Naive thymus-derived CD8-positive, alpha-beta T cell (primary cell): ENCODE results near the gene ZNF366. TPM values are rescaled to one million over a fixed set of nuclear protein-coding genes. Genes with fewer than 3 reads are reported as not detected.

ENCODE experiments used
- ATAC-seq, 2 donors: fragments of 150-1000 bp; cut with Tn5 transposase in 1 of 2; sonication (Bioruptor Pico), chemical (Tn5 transposase) in 1 of 2; 1 replicate in 1 of 2; 2 replicates in 1 of 2; pipeline ENCODE4 v1.10.0; 2021; ENCODE audit warnings: mild to moderate bottlenecking in 2 of 2, moderate library complexity in 2 of 2
- POLR2A ChIA-PET: fragments of 350-600 bp; sonication (Branson Sonifier 250); formaldehyde crosslinking; loops from one replicate; lab custom pipeline; 2021; ENCODE audit warnings: antibody characterized with exemption; lab: Charles Lee
- DNase-seq, 10 donors: peaks; one replicate each; pipeline versions ENCODE4 v3.0.0 to v3.0.0-alpha.2; 2020 to 2022
- H3K27ac Mint-ChIP-seq, 10 donors: one replicate each; pipeline ENCODE4 v1.8.0; 2020 to 2022; ENCODE audit warnings: mild to moderate bottlenecking in 10 of 10, mixed read lengths in 10 of 10, moderate library complexity in 4 of 10, inconsistent platforms in 1 of 10
- H3K27me3 Mint-ChIP-seq, 5 donors: one replicate each; pipeline ENCODE4 v1.8.0; 2021 to 2022; ENCODE audit warnings: mixed read lengths in 5 of 5
- H3K36me3 Mint-ChIP-seq, 3 donors: one replicate each; pipeline ENCODE4 v1.8.0; 2020 to 2022; ENCODE audit warnings: mixed read lengths in 3 of 3, mild to moderate bottlenecking in 2 of 3, inconsistent platforms in 1 of 3
- H3K4me1 Mint-ChIP-seq, 4 donors: one replicate each; pipeline ENCODE4 v1.8.0; 2021 to 2022; ENCODE audit warnings: mixed read lengths in 4 of 4
- H3K4me3 Mint-ChIP-seq, 10 donors: one replicate each; pipeline ENCODE4 v1.8.0; 2020 to 2022; ENCODE audit warnings: mild to moderate bottlenecking in 10 of 10, mixed read lengths in 10 of 10, moderate library complexity in 6 of 10, inconsistent platforms in 1 of 10
- H3K9me3 Mint-ChIP-seq, 9 donors: one replicate each; pipeline ENCODE4 v1.8.0; 2020 to 2022; ENCODE audit warnings: mixed read lengths in 9 of 9, mild to moderate bottlenecking in 3 of 9, inconsistent platforms in 1 of 9, moderate library complexity in 1 of 9
- polyA plus RNA-seq, 3 donors: library from polyadenylated mRNA; unstranded; fragments of 300-500 nt; fragmentation: Illumina TruSeq; gene quantifications; one replicate each; pipeline ENCODE4 v1.2.3, GENCODE V29; 2021
- total RNA-seq, 8 experiments: library from RNA in 2 of 8; stranded (reverse) in 2 of 8; gene quantifications; one replicate each; pipeline ENCODE4 v1.2.3 and lab custom pipeline; 2021 to 2026

ZNF366 gene
- total and polyA plus RNA-seq, 5 experiments from 2014 or later, result not detected

GRCh38 chr5:72501488-72501887 is 5.7 kb downstream of the ZNF366 start:
- ATAC-seq (no peak), DNase-seq (no peak)
- no peaks in the 10 kb centered on the region for H3K36me3 Mint-ChIP-seq
- H3K9me3 Mint-ChIP-seq, result no peaks in the 10 kb centered on the region
- H3K4me1 Mint-ChIP-seq, result peaks cover 0 to 3% (median 0%) of the 10 kb centered on the region in 4 donors
- peaks cover 7 to 41% (median 11%) of the 10 kb centered on the region in 5 donors for H3K27me3 Mint-ChIP-seq
- no peak overlapping the region for H3K27ac Mint-ChIP-seq
- H3K4me3 Mint-ChIP-seq, result no peak overlapping the region
- POLR2A ChIA-PET, result no interaction called here

DNA sequence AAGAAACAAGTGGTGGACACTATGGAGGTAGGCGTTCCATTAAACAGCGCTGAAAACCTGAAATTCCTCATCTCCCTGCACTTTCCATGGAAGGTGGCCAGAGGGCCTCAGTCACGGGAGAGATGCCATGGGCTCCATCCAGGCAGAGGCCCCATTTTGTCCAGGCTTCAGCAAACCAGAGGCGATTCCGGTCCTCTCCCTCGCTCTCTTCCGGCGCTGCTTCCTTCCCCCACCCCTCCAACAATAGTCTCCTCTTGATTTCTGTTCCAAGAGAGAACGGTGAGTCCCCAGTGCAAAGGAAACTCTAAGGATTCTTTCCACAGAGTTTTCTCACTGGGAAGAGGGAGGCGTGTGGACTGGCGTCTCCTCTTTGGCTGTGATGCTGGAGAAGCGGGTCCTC is 7.5 kb downstream of the ZNF366 start:
- no peak for ATAC-seq

DNA sequence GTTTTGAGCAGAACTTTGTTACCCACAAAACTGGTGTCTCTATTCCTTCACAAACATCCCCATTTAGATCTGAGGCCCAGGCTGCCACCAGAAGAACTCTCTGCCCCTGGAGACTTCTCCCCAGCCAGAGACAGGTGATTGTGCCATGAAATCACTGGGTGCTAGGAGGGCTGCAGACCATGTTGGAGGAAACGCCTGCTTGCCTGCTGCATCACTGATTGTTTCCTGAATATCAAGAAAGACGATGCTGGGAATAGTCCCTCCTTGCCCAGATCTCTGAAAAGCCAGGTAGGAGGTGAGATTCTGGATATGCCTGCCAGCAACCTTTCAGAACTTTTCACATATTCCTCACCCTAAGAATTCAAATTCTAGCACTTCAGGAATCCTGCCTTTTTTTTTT is 8.1 kb downstream of the ZNF366 start:
- Mint-ChIP-seq H3K4me1 (no peaks in the 10 kb centered on the region), H3K9me3 (no peaks in the 10 kb centered on the region), H3K4me3 (no peak overlapping the region), H3K27me3 (peaks cover 8 to 37% (median 10%) of the 10 kb centered on the region in 5 donors), H3K36me3 (no peaks in the 10 kb centered on the region), H3K27ac (no peak overlapping the region)
- DNase-seq (no peak), ATAC-seq (no peak)
- POLR2A ChIA-PET, result no interaction called here

More for the DNA sequence above, 7.5 kb downstream of the ZNF366 start:
- POLR2A ChIA-PET, result no interaction called here
- no peaks in the 10 kb centered on the region for H3K36me3 Mint-ChIP-seq
- H3K27me3 Mint-ChIP-seq, result peaks cover 8 to 37% (median 9%) of the 10 kb centered on the region in 5 donors
- H3K9me3 Mint-ChIP-seq, result no peaks in the 10 kb centered on the region
- H3K4me1 Mint-ChIP-seq, result no peaks in the 10 kb centered on the region
- DNase-seq, result no peak
- H3K4me3 Mint-ChIP-seq, result no peak overlapping the region
- no peak overlapping the region for H3K27ac Mint-ChIP-seq

DNA sequence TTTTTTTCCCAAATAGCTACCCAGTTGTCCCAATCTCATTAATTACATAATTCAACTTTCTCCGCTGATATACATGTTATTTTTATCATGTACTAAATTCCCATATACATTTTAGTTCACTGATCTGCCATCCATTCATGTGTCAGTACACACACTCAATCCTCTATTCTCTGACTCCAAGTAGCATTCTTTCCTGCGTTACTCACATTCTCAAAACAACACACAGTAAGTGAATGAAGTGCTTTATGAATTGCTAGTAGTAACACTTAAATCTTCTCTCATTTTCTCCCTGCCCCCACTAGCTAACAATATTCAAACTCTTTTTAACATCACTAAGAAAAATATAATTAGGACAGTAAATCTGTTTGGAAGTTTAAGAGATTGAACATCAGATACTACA is 8.9 kb downstream of the ZNF366 start:
- Mint-ChIP-seq H3K27me3 (peaks cover 7 to 37% (median 10%) of the 10 kb centered on the region in 5 donors), H3K4me3 (no peak overlapping the region), H3K9me3 (no peaks in the 10 kb centered on the region), H3K4me1 (no peaks in the 10 kb centered on the region), H3K27ac (no peak overlapping the region), H3K36me3 (no peaks in the 10 kb centered on the region)
- DNase-seq (no peak), ATAC-seq (no peak)
- POLR2A ChIA-PET, result no interaction called here

GRCh38 chr5:72497823-72498222 is 9.4 kb downstream of the ZNF366 start:
- ATAC-seq (no peak), DNase-seq (no peak)
- Mint-ChIP-seq H3K4me1 (no peaks in the 10 kb centered on the region), H3K27ac (no peak overlapping the region), H3K36me3 (no peaks in the 10 kb centered on the region), H3K4me3 (no peak overlapping the region), H3K9me3 (no peaks in the 10 kb centered on the region), H3K27me3 (peaks cover 7 to 37% (median 10%) of the 10 kb centered on the region in 5 donors)
- POLR2A ChIA-PET, result no interaction called here

DNA sequence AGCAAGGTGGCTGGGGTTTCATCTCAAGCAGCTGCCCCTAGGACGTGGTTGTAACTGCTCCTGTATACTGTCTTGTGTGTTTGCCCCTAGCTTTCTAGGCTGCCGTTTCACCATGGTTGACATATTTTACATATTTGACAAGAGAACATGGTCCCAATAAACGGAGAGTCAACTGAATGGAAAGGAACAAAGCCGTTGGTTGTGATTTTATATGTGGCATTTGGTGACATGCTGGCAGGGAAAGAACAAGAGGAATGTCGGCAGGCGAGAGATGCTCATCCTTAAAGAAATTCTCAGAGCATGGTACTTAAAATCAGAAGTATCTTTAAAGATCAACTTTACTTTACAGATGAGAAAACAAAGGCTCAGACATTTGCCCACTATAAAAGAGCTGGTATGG is 11.8 kb downstream of the ZNF366 start:
- POLR2A ChIA-PET, result no interaction called here
- ATAC-seq (no peak), DNase-seq (no peak)
- peaks cover 7 to 45% (median 12%) of the 10 kb centered on the region in 5 donors for H3K27me3 Mint-ChIP-seq
- H3K4me1 Mint-ChIP-seq, result no peaks in the 10 kb centered on the region
- no peaks in the 10 kb centered on the region for H3K9me3 Mint-ChIP-seq
- H3K27ac Mint-ChIP-seq, result no peak overlapping the region
- H3K4me3 Mint-ChIP-seq, result no peak overlapping the region
- no peaks in the 10 kb centered on the region for H3K36me3 Mint-ChIP-seq

DNA sequence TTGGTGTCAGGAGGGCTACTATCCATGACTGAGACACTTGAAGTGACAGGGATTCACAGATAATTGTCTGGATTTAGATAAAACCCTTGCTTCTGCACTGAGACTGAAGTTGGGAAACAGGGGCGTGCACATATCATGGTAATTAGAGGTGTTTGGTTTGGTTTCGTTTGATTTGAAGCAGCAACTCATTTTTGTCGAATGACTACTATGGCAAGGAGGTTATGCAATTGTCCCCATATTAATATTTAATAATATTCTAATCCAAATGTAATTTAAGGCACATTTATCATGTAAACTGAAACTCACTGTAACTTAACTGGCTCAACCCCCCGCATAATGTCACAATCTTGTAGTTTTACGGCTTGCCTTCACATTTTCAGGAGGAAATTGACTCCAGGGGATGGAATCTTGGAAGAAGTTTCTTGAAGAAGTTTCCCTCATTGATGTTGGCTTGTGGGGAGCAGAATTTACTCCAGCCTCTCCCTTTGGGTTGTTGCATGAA is 12.5 kb downstream of the ZNF366 start:
- no peak overlapping the region for H3K4me3 Mint-ChIP-seq
- ATAC-seq (no peak), DNase-seq (no peak)
- no peak overlapping the region for H3K27ac Mint-ChIP-seq
- POLR2A ChIA-PET, result no interaction called here
- no peaks in the 10 kb centered on the region for H3K9me3 Mint-ChIP-seq
- H3K4me1 Mint-ChIP-seq, result no peaks in the 10 kb centered on the region
- H3K27me3 Mint-ChIP-seq, result peaks cover 2 to 44% (median 10%) of the 10 kb centered on the region in 5 donors
- H3K36me3 Mint-ChIP-seq, result no peaks in the 10 kb centered on the region

DNA sequence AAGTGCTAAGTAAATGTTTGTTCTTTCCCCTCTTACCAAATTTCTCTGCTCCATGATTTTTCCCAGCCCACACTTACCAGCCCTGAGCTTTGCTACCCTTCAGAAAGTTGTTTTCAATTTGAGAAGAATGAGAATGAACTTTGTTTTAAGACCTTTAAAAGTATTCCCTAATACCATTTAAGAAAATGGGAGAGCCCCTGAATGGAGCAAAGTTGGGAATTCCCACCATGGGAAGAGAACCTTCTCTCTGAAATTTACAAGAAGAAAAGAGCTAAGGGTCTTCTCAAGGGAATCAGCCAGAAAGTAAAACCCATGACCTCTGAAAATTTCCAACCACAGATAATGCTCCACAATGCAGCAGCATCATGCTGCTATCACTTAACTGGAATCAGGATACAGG is 17.7 kb downstream of the ZNF366 start:
- no peaks in the 10 kb centered on the region for H3K36me3 Mint-ChIP-seq
- no peak for DNase-seq
- H3K9me3 Mint-ChIP-seq, result peaks cover 0 to 4% (median 0%) of the 10 kb centered on the region in 9 donors
- no peak overlapping the region for H3K4me3 Mint-ChIP-seq
- H3K4me1 Mint-ChIP-seq, result no peaks in the 10 kb centered on the region
- H3K27ac Mint-ChIP-seq, result no peak overlapping the region
- POLR2A ChIA-PET, result no interaction called here
- ATAC-seq, result no peak
- H3K27me3 Mint-ChIP-seq, result peaks cover 0 to 17% (median 9%) of the 10 kb centered on the region in 5 donors

DNA sequence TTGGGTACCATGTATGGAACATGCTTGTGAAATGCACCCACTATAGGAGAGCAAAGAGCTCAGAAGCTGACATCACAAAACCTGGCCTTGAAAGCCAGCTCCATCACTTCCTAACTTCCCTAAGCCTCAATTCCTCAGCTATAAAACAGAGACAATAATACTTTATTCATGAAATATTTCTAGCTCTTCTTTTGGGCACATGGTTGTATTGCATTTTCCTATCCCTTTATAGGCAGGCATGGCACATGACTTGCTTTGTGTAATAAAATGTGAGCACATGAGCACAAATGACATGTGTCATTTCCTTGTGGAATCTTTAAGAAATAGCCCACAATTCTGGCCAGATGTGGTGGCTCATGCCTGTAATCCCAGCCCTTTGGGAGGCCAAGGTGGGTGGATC is 18.5 kb downstream of the ZNF366 start:
- POLR2A ChIA-PET, result no interaction called here
- H3K36me3 Mint-ChIP-seq, result no peaks in the 10 kb centered on the region
- DNase-seq, result no peak
- no peak overlapping the region for H3K27ac Mint-ChIP-seq
- H3K4me1 Mint-ChIP-seq, result no peaks in the 10 kb centered on the region
- ATAC-seq, result no peak
- no peak overlapping the region for H3K4me3 Mint-ChIP-seq
- peaks cover 0 to 4% (median 0%) of the 10 kb centered on the region in 9 donors for H3K9me3 Mint-ChIP-seq
- peaks cover 0 to 17% (median 7%) of the 10 kb centered on the region in 5 donors for H3K27me3 Mint-ChIP-seq

GRCh38 chr5:72487177-72487576 is 20.0 kb downstream of the ZNF366 start:
- H3K4me1 Mint-ChIP-seq, result no peaks in the 10 kb centered on the region
- peaks cover 0 to 4% (median 0%) of the 10 kb centered on the region in 9 donors for H3K9me3 Mint-ChIP-seq
- peaks cover 0 to 17% (median 7%) of the 10 kb centered on the region in 5 donors for H3K27me3 Mint-ChIP-seq
- no peak overlapping the region for H3K4me3 Mint-ChIP-seq
- DNase-seq, result no peak
- H3K27ac Mint-ChIP-seq, result no peak overlapping the region
- no peaks in the 10 kb centered on the region for H3K36me3 Mint-ChIP-seq
- POLR2A ChIA-PET, result no interaction called here
- no peak for ATAC-seq

- ATAC-seq (no peak), DNase-seq (no peak)
- H3K27me3 Mint-ChIP-seq, result peaks cover 0 to 16% (median 7%) of the 10 kb centered on the region in 5 donors
- no peak overlapping the region for H3K4me3 Mint-ChIP-seq
- H3K4me1 Mint-ChIP-seq, result no peaks in the 10 kb centered on the region
- H3K36me3 Mint-ChIP-seq, result no peaks in the 10 kb centered on the region
- H3K27ac Mint-ChIP-seq, result no peak overlapping the region
- H3K9me3 Mint-ChIP-seq, result peaks cover 0 to 4% (median 0%) of the 10 kb centered on the region in 9 donors
- POLR2A ChIA-PET, result no interaction called here
Observed at GRCh38 chr5:72486371-72486770, 20.8 kb downstream of the ZNF366 start.

- peaks cover 0 to 10% (median 6%) of the 10 kb centered on the region in 5 donors for H3K27me3 Mint-ChIP-seq
- H3K9me3 Mint-ChIP-seq, result peaks cover 0 to 4% (median 0%) of the 10 kb centered on the region in 9 donors
- no peak overlapping the region for H3K4me3 Mint-ChIP-seq
- no peak overlapping the region for H3K27ac Mint-ChIP-seq
- no peaks in the 10 kb centered on the region for H3K36me3 Mint-ChIP-seq
- POLR2A ChIA-PET, result no interaction called here
- ATAC-seq (no peak), DNase-seq (no peak)
- H3K4me1 Mint-ChIP-seq, result no peaks in the 10 kb centered on the region
Observed at GRCh38 chr5:72485430-72485974, 21.7 kb downstream of the ZNF366 start.

DNA sequence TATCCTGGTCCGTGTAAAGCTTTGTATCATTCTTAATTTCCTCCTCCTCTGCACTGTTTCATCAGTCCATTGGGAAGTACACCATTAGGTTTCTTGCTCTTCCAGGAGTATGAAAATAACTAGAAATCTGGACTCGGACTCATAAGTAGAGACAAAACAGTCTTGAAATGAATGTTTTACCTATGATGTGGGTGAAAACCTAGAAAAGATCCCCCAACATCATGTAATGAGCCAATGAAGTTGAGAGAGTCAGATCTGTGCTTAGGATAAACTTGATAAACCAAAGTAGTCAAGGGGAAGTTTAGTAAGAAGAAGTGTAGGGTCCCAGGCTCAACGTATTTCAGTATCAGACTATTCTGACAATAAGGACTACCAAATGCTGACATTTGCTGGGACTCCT is 25.2 kb downstream of the ZNF366 start:
- DNase-seq (no peak), ATAC-seq (no peak)
- Mint-ChIP-seq H3K27ac (no peak overlapping the region), H3K36me3 (no peaks in the 10 kb centered on the region), H3K27me3 (peaks cover 0 to 10% (median 1%) of the 10 kb centered on the region in 5 donors), H3K9me3 (no peaks in the 10 kb centered on the region), H3K4me3 (no peak overlapping the region), H3K4me1 (no peaks in the 10 kb centered on the region)
- POLR2A ChIA-PET, result no interaction called here

DNA sequence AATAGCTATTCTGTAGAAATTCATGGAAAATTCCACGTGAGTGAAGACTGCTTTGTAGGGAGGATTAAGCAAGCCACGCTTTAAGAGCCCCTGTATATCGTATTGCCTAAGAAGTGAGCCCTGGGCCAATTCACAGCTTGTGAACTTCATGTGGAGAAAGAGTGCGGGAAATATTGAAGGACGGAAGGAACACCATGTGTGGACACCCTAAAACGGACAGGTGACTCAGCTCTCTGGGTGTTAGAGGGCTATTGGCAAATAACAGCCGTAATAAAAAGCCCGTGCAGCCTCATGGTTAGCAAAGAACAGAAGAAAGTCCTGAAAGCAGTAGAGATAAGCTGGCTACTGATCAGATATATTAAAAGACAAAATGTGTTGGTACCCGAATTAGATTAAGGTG is 26.4 kb downstream of the ZNF366 start:
- ATAC-seq (no peak), DNase-seq (no peak)
- no peak overlapping the region for H3K4me3 Mint-ChIP-seq
- H3K9me3 Mint-ChIP-seq, result no peaks in the 10 kb centered on the region
- H3K27ac Mint-ChIP-seq, result no peak overlapping the region
- no peaks in the 10 kb centered on the region for H3K36me3 Mint-ChIP-seq
- POLR2A ChIA-PET, result no interaction called here
- H3K27me3 Mint-ChIP-seq, result peaks cover 0 to 12% (median 5%) of the 10 kb centered on the region in 5 donors
- H3K4me1 Mint-ChIP-seq, result no peaks in the 10 kb centered on the region
